HT1080 (cell line): ENCODE results near the gene TLDC2. TPM values are rescaled to one million over a fixed set of nuclear protein-coding genes. Genes with fewer than 3 reads are reported as not detected.
"Not testable (repeated sequence)": the region's sequence is repeated elsewhere in the genome, so short reads cannot be mapped to it uniquely, and the experiment has no call there.

ENCODE experiments used
- DNase-seq: peaks from one replicate; pipeline ENCODE4 v3.0.0-alpha.2; 2015; ENCODE audit warnings: low read depth
- polyA plus RNA-seq, 2 experiments: library from polyadenylated mRNA; depleted of rRNA; stranded (reverse); fragments of >200 nt; gene quantifications; 2 replicates each; pipeline ENCODE4 v1.2.3, GENCODE V29; 2015
- total RNA-seq: library from RNA; depleted of rRNA; stranded (reverse); fragments of >200 nt; shearing (Covaris generic); gene quantifications from 2 replicates; pipeline ENCODE4 v1.2.3, GENCODE V29; 2014; rRNA removed

The TLDC2 gene
- not detected in 2 replicates for total RNA-seq
- polyA plus RNA-seq (2015; cell fraction: cytosol; rRNA removed): not detected in 2 replicates
- polyA plus RNA-seq (2015; cell fraction: nucleus; rRNA removed): 0.26 TPM in 1 of 2 replicates, not detected in the other

GRCh38 chr20:36875702-36876472 lies at the start of gene TLDC2:
Gene TLDC2 (plus strand): TSS chr20:36876138. CDS start chr20:36876175, 37 bp downstream.
- DNase-seq: no peak

GRCh38 chr20:36826554-36827244 lies 49.2 kb upstream of the TLDC2 start:
- DNase-seq: no peak

- DNase-seq: no peak
Measured at GRCh38 chr20:36827541-36828279, 48.2 kb upstream of the TLDC2 start.

- no peak for DNase-seq
Measured at GRCh38 chr20:36830791-36831691, 44.9 kb upstream of the TLDC2 start.

GRCh38 chr20:36832791-36833190 lies 43.1 kb upstream of the TLDC2 start:
- DNase-seq: no peak

GRCh38 chr20:36833275-36834020 lies 42.5 kb upstream of the TLDC2 start:
- DNase-seq: no peak

- DNase-seq: no peak
Measured at GRCh38 chr20:36835025-36835424, 40.9 kb upstream of the TLDC2 start.

GRCh38 chr20:36835453-36836198 lies 40.3 kb upstream of the TLDC2 start:
- peak; percentile 97 for DNase-seq

- peak; percentile 50 for DNase-seq
Measured at GRCh38 chr20:36836591-36837269, 39.2 kb upstream of the TLDC2 start.

- DNase-seq: not testable (repeated sequence)
Measured at GRCh38 chr20:36838376-36838775, 37.6 kb upstream of the TLDC2 start.

- no peak for DNase-seq
Measured at GRCh38 chr20:36839150-36839549, 36.8 kb upstream of the TLDC2 start.

- DNase-seq: not testable (repeated sequence)
Measured at GRCh38 chr20:36841030-36841429, 34.9 kb upstream of the TLDC2 start.

- no peak for DNase-seq
Measured at GRCh38 chr20:36845288-36845971, 30.5 kb upstream of the TLDC2 start.

GRCh38 chr20:36847009-36847709 lies 28.8 kb upstream of the TLDC2 start:
- no peak for DNase-seq

GRCh38 chr20:36847710-36848040 lies 28.3 kb upstream of the TLDC2 start:
- no peak for DNase-seq

- DNase-seq: peak; percentile 88
Measured at GRCh38 chr20:36848078-36848660, 27.8 kb upstream of the TLDC2 start.

GRCh38 chr20:36848677-36849076 lies 27.3 kb upstream of the TLDC2 start:
- DNase-seq: no peak
